HL-60/S4 treated with phorbol 12-myristate 13-acetate at 8.2 ng/mL for 4 days and 3 days (cell line): ENCODE data around the gene NCBP3.
"Not testable (repeated sequence)": the region's sequence is repeated elsewhere in the genome, so short reads cannot be mapped to it uniquely, and the experiment has no call there.

Experiments used
- in situ Hi-C: fragments of 300-500 bp; cut with MboI; formaldehyde crosslinking; loops from 2 replicates; pipeline ENCODE4 v1.15.0; 2022; ENCODE audit warnings: low sequenced_read_pairs

The NCBP3 gene

DNA sequence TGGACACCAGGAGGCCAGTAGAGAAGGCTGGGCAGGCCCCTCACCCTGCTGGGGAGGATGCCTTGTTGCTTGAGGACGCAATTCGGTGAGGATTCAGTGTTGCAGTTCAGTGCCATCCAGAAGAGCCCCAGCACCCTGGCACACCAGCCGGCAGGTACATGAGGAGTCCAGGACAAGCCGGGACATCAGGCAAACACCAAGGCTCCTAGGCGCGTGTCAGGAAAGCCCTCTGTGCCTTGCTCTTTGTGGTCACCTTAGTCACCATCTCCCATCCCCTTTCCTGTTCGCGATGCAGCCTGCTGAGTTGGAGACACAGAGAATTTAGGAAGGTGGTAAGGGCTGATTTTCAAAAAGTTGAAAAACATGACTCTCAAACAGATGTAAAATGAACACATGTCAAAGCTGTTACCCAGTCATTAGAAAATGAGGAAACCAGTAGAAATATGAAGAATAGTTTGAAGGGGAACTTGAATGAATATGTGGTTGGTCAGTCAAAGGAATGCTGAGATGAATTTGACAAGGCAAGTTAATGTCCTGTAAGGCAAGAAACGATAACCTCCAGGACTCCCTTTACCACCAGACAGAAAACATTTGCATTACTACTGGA lies 2.3 kb upstream of the NCBP3 start:
- in situ Hi-C loops = no loop called here

DNA sequence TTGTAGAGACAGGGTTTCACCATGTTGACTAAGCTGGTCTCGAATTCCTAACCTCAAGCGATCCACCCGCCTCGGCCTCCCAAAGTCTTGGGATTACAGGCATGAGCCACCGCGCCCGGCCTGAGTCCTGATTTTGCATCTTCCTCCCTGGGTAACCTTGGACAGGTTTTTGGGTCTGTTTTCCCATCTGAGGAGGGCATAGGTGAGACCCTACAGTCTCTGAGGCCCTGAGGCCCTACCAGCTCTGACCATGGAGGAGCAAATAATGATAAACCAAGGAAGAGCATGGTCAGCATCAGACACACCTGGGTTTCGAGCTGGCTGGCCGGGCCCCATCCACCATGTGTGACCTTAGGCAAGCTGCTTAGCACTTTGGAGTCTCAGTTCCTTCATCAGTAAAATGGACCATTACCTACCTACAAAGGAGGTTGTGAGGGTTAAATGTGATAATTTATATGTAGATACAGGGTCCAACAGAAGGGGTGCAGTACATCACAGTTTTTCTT lies 1.2 kb upstream of the NCBP3 start:
- in situ Hi-C loops = no loop called here

DNA sequence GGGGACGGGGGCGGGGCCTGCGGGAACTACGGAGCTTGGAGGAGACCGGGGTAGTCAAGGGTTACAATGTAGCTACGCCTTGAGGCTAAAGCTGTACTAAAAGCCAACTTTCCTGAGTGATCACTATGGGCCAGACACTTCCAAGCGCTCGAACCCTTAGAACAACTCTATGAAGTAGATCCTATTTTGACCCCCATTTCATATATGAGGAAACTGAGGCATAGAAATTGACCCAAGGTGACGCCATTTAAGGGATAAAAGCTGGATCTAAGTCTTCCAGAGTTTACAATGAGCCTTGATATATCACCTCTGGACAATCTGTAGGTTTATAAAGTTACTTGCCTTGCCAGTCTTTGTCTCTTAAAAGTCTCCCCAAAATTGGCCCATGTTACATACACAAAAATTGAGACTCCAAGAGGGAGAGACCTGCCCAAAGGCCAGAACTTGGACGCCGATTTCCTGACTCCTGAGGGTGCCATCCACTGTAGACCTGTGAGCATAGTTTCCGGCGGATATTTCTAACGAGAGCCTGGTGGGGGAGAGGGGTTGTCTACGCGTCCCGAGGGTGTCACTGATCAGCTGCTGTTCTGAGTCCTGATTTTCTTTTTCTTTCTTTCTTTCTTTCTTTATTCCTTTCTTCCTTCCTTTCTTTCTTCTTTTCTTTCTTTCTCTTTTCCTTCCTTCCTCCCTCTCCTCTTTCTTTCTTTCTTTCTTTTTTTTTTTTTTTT lies 555 bp upstream of the NCBP3 start:
- in situ Hi-C loops = no loop called here

DNA sequence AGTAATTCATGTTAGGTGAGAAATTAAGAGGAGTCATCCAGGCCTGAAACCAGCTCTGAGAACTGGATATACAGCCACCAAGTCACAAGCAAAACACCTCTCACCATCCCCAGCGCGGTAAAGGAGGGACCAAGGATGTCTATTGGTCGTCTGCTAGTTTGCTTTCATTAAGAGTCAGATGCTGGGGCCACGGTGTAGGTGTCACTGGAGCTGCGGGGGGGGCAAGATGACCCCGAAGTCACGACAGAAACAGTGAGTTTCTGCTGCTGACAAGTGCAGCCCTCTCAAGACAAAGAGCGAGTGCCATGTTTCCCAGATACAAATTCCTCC lies 790 bp downstream of the NCBP3 start:
- in situ Hi-C loops = no loop called here

DNA sequence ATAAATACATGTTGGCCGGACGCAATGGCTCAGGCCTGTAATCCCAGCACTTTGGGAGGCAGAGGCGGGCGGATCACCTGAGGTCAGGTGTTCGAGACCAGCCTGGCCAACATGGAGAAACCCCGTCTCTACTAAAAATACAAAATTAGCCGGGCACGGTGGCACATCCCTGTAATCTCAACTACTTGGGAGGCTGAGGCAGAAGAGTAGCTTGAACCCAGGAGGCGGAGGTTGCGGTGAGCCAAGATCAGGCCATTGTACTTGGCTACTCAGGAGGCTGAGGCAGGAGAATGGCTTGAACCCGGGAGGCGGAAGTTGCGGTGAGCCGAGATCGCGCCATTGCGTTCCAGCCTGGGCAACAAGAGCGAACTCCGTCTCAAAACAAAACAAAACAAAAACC lies 1.5 kb downstream of the NCBP3 start:
- in situ Hi-C loops = not testable (repeated sequence)

DNA sequence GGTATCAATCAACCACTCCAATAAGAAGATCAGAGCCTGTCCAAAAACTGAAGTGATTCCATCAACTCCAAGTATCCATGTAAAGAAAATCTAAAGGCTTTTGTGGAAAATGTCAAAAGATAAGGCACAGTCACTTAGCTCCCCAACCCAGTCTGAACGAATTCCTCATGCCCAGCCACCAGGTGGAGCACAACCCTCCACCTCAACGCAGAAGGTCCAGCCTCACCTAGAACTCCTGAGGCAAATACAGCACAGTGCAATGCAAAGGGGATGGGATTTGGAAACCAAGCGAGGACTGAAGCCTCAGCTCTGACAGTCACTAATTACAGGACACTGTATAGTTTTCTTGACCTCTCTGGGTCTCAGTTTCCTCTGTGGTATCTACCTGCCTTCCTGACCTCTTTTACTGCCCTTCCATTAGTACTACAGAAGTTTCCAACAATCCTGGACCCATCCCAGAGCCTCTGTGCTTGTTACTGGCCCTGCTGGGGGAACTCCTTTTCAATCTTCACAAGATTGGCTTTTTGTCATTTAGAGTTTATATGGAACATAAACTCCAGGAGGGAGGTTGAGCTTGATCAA lies 2.0 kb downstream of the NCBP3 start:
- in situ Hi-C loops = no loop called here

DNA sequence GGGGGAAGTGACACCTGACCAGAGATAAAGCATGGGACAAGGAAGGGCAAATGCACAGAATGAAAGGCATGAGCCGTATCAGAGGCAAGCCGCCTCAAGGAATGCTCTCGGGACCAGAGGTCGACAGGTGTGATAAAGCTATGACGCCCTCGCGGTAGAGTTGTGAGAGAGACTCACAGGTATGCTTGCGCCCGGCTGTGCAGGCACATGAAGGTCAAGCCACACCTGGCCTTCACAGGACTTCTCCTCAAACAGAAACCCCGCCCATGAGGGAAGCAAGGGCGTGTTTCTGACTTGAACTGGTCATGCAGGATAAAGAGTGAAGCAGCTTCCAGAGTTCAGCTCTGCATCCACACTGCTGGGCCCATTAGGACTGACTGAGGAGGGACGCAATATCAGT lies 7.8 kb downstream of the NCBP3 start:
- in situ Hi-C loops = no loop called here

DNA sequence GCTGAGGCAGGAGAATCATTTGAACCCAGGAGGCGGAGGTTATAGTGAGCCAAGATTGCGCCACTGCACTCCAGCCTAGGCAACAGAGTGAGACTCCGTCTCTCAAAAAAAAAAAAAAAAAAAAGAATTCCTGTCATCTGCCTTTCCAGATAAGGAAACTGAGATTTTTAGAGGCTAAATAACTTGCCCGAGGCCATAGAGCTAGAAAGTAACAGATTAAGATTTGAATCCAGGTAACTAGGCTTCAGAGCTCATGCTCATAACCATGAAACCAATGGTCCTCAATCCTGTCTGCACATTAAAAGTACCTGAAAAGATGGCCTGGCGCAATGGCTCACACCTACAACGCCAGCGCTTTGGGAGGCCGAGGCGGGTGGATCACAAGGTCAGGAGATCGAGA lies 9.5 kb downstream of the NCBP3 start:
- in situ Hi-C loops = no loop called here

DNA sequence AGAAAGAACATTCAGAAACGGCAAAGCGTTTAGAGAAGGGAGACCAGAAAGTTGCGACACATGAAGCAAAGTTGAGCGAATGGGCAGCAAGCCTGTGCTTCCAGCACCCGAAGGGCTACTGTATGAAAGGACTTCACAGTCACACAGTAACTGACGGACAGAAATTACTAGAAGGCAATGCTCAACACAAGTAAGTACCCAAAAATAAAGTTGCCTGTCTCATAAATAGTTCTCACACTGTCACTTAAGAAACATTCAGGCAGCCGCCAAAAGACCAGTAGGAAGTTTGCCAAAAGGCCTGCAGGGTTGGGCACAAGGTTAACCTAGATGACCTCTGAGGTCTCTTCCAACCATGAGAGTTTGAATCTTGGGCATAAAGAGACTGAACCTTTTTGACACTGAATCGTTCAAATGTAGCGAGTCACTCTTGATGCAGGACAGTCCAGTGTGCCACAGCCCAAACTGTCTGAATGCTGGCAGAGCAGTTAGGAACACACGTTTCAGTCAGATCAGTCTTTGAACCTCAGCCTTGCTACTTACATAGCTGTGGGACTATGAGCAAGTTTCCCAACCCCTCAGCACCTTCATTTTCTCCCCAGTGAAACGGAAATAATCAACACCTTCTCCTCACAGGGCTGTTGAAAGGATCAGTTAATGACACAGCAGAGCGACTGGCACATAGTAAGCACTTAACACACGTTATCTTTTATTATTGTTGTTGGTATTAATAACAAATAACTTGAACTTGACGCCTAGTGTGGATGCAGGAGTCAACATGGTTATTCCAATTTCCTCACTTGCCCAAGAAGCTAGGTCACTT lies 10.4 kb downstream of the NCBP3 start:
- in situ Hi-C loops = no loop called here

DNA sequence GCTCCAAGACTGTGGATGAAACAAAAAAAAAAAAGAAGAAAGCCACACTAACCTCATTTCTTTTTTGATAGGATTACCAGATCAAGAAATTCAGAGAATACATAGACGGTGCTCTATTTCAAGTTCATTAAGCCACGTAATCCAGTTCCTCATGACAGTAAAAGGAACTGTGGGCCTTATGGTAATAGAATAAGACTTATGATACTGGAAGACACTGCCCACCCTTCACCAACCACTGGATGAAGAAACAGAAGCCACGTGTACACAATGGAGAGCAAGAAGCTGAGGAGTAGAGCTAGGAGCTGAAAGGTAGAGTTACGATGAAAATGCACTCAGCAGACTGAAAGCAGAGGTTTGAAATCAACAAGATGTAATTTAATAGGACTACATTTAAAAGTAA lies 11.2 kb downstream of the NCBP3 start:
- in situ Hi-C loops = no loop called here

DNA sequence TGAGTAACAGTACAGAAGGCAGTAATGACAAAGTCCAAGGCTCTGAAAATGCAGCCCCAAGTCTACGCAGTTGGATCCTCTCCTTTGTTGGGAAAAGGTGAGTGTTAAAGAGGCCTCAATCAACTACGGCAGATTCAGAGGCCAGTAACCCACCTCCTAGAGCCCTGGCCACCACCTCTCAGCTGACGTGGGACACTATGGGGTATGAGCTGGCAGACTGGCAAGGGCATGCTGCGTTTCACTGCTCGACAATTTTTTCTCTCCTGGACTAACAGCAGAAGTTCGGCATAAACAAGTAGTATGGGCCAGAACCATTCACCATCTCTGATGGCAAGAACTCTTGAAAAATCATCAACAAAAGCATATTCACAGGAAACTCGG lies 17.2 kb downstream of the NCBP3 start:
- in situ Hi-C loops = no loop called here

DNA sequence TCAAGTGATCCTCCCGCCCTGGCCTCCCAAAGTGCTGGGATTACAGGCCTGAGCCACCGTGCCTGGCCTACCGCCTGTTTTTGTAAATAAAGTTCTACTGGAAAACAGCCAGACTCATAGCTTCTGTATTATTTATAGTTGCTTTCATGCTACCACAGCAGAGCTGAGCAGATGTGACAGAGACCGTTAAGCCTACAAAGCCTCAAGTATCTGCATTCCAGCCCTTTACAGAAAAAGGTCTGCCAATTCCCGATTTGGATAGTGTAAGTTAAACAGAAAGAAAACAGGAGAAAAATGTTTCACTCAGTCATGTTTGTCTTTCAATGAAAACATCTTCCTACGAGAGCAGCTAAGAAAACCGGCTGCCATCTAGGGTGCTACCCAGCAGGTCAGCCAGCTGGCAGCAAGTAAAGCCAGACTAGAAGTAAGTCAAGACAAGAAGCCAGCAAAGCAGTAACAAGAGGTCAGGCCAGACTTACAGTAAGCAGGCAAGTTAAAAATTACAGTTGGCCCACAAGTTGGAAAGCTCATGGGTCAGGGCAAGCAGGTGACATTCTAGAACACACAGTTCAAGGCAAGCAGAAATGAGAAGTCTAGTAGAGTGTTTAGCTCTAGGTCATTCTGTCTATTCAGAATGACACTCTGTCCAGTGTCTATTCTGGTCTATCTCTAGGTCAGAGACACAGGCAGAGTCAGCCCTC lies 17.7 kb downstream of the NCBP3 start:
- in situ Hi-C loops = no loop called here

DNA sequence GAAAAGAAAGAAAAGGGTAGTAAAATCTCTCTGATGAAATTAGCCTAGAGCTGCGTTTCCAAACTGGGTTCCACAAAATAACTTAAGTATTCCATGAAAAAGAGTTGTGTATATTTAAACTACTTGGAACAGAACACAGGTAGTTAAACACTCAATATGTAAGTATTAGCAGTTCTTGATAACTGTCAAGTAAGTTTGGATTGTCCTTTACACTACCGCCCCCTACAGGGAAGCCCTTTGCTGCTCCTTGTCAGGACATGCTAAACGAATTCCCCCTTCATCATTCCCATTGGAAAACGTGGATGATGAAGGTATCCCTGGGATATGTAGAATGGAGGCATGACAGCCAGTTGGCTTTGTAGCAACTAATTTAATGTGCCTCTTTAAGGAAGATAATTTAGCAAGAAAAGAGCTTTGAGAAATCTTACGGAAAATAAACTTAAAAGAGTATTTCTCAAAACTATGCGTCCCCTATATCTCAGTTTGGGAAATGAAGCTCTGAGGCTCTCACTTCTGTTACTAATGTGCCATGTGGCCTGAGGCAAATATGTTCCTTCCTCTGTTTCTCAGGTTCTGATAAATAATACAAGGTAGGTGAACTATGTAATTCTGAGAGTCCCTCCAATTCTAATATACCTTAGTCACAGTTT lies 18.8 kb downstream of the NCBP3 start:
- in situ Hi-C loops = no loop called here

DNA sequence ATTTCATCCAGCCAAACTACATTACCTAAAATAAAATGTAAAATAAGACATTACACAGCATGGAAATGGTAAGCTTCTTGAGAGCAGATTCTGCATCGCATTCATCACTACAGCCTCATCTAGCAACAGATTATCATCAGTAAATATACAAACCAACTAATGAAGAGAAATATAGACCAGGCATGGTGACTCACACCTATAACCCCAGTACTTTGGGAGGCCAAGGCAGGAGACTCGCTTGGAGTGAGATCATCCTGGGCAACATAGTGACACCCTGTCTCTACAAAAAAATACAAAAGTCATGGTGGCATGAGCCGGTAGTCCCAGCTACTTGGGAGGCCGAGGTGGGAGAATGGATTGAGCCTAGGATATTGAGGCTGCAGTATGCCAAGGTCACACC lies 19.9 kb downstream of the NCBP3 start:
- in situ Hi-C loops = no loop called here

DNA sequence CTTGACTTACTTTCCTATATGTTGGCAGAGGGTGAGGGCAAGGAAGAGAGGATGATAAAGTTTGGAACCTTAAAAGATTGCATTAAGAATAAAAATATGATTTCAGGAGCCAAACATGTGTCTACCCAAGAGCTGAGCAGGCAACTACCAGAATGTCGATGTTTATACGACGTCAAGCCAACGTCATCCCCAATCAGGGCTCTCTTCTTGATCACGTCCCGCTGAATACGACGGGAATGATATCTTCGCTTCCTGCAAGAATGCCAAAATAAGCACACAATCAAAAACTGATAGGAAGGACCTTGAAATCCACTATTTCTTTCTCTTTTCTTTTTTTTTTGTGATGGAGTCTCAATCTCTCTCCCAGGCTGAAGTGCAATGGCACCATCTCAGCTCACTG lies 24.9 kb downstream of the NCBP3 start:
- in situ Hi-C loops = no loop called here

DNA sequence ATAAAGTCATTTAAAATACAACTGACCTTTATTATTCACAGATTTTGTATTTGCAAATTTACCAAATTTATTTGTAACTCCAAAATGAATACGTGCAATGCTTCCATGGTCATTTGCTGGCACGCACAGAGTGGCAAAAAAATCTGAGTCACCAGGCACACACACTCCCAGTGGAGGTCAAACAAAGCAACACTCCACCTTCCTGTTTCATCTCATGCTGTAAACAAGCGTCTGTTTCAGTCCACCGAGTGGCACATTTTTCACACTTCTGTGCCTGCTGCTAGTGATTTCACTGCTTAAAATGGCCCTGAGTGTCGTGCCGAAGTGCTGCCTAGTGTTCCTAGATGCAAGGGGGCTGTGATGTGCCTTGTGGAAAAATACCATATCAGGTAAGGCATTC lies 27.3 kb downstream of the NCBP3 start:
- in situ Hi-C loops = no loop called here

DNA sequence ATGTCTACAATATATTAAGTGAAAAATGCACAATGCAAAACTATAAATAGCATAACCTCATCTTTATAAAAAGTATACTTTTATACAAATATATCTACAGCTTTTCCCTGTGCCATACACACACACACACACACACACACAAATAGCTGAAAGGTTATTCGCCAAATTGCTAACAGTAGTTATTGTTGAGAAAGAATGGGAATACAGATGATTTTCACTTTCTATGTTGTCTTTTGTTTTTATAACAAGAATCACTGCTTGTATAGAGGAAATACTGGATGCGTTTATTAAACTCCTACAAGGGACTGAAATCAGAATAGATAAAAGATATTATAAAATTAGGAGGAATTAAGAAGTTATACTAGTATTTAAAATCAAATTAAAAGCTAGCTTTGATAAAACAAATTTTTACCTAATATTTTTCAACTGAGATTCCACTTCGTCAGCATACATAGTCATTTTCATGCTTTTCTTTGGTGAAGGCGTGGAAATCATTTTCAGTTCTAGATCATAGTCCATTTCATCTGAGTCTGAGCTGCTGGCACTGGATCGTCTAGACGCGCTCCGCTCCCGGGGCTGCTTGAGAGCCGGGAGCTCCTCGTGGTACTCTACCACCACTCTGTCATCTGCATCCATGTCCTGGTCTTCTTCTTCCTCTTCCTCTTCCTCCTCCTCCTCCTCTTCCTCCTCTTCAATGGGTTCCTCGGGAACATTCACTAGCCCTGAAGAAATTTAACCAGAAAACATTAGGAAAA lies 28.0 kb downstream of the NCBP3 start:
- in situ Hi-C loops = no loop called here

DNA sequence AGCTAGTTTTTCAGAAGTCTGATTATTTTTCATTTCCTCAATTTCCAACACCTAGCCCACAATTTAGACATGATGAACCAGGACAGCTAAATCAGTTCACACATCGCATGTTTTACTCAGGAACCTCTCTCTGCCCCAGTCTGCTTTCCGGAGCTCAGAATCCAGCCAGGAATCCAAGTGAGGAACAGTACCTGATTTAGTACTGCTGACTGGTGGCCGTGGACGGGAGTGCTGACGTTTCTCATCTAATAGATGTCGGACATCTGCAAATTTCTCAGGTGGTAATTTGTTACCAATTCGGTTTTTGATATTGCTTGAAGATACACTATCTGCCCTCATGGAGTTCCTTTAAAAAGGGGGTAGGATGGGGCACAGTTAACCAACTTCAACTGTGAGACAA lies 30.1 kb downstream of the NCBP3 start:
- in situ Hi-C loops = no loop called here

DNA sequence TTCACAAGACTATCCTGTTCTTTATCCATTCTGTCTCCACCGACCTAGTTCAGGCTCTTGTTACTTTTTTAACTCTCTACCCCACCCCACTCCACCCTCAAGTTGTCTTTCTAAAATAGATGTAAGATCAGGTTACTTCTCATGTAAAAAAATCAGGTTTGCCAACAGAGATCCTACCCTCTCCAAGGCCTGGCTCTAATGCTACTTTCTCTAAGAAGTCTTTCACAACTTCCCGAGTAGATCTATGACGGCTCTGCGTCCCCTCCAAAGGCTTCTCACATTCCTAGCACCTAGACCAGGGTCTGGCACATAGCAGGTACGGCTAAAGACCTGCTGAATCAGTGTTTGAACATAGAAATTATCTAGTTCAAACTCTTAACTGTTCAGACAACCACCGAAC lies 30.9 kb downstream of the NCBP3 start:
- in situ Hi-C loops = no loop called here

DNA sequence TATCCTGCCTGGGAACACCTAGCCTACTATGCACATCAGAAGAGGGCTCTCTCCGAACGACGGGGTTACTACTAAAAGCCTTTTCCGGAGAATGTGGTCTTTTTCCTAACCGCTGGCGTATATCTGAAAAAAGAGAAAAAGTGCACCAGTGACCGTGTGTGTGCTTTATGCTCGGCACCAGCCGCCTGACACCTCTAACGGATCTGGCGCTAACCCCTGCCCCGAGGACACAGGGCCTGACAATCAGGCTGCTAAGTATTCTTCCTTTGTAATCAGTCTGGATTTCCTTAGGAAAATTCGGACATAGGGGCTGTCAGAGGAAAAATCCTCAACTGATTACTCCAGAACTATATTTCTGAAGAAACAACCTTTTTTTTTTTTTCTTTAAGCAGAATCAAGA lies 31.7 kb downstream of the NCBP3 start:
- in situ Hi-C loops = no loop called here
